Prostate gland (tissue), 2 donors: ENCODE results near the gene PLTP.
A peak's percentile ranks its signal among the peaks of the same experiment; 100 is the strongest.

ENCODE experiments used
- CTCF ChIP-seq, 4 experiments: fragments of 200-600 bp in 2 of 4; fragments of 450-650 bp in 2 of 4; sonication (generic) in 2 of 4; IDR thresholded peaks; 1 replicate in 3 of 4; 2 replicates in 1 of 4; pipeline ENCODE4 v1.5.1; 2016 to 2019; ENCODE audit warnings: antibody characterized with exemption in 4 of 4, mild to moderate bottlenecking in 2 of 4, moderate library complexity in 2 of 4
- POLR2A ChIP-seq: fragments of 450-650 bp; IDR thresholded peaks from one replicate; pipeline ENCODE4 v1.6.1; 2016; ENCODE audit warnings: antibody characterized with exemption, mild to moderate bottlenecking
- POLR2AphosphoS5 ChIP-seq: sonication (generic); formaldehyde crosslinking; IDR thresholded peaks from one replicate; pipeline ENCODE4 v1.6.1; 2017; ENCODE audit warnings: antibody characterized with exemption

GRCh38 chr20:45934586-45935415 lies 22.8 kb upstream of the PLTP start, which contains the start of gene PCIF1:
- TF ChIP-seq CTCF (IDR thresholded peaks at IDR 0.05) (peak in 2 of 4 experiments; percentile 36 to 46), POLR2AphosphoS5 (peak; percentile 95), POLR2A (peak; percentile 92)
